ENCODE measurements around the gene RNF207. TPM values are rescaled to one million over a fixed set of nuclear protein-coding genes. Genes with fewer than 3 reads are reported as not detected.

RNF207 gene
- total RNA-seq, 1 experiment from 2014 or later: 4.9 TPM

DNA sequence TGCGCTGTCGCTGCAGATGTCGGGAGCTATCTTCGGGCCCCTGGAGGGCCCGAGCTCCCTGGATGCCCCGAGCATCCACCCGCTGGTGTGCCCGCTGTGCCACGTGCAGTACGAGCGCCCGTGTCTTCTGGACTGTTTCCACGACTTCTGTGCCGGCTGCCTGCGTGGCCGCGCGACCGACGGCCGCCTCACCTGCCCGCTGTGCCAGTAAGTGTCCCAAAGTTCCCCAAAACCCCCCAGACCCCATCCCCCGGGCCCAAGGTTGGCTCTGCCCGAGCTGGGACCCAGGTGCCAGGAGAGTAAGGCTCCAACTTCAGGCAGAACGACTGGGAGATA lies 569 bp downstream of the RNF207 start:
- no peaks in the 10 kb centered on the region for H4K20me1 ChIP-seq (ENCODE audit: control insufficient read depth, insufficient read depth, insufficient read length)
- H2BK12ac ChIP-seq (ENCODE audit: insufficient read length, low read depth, low read length): no peak overlapping the region
- no peak overlapping the region for H3K27ac ChIP-seq (ENCODE audit: insufficient read length, low read depth, low read length)
- no peak for DNase-seq
- no peaks in the 10 kb centered on the region for H3K9me3 Mint-ChIP-seq
- H2BK15ac ChIP-seq (ENCODE audit: low read depth, low read length): no peak overlapping the region
- no peak overlapping the region; a peak in 1 of 5 replicates for H3K4me3 Mint-ChIP-seq
- no peaks in the 10 kb centered on the region for H3K9me3 ChIP-seq (ENCODE audit: control insufficient read depth, low read depth, low read length)
- H4K91ac ChIP-seq (ENCODE audit: insufficient read length, low read depth, low read length): no peak overlapping the region
- no peaks in the 10 kb centered on the region for H3K36me3 Mint-ChIP-seq (ENCODE audit: insufficient read depth in 1 of 3, low read depth in 3 of 3)
- peaks cover 43% of the 10 kb centered on the region for H3K27me3 Mint-ChIP-seq (ENCODE audit: low read depth)
- peak overlapping the region; percentile 51 for H3K4me2 ChIP-seq (ENCODE audit: insufficient read depth, insufficient read length, low read length)
- H4K5ac ChIP-seq (ENCODE audit: insufficient read length, low read depth, low read length): no peak overlapping the region
- no peak overlapping the region for H3K27ac Mint-ChIP-seq
- H3K27me3 ChIP-seq (ENCODE audit: insufficient read depth, low read length): no peaks in the 10 kb centered on the region; the same call in 1 of the 2 replicates
- no peak overlapping the region for H3T11ph ChIP-seq (ENCODE audit: low read length)
- H3K23me2 ChIP-seq (ENCODE audit: insufficient read length, low read depth, low read length, poor library complexity, severe bottlenecking): peaks cover 19% of the 10 kb centered on the region
- H3K79me1 ChIP-seq (ENCODE audit: insufficient read depth, low read depth, low read length, poor library complexity, severe bottlenecking): no peaks in the 10 kb centered on the region
- no peak overlapping the region for H3K23ac ChIP-seq (ENCODE audit: insufficient read length, low read depth, low read length)
- no peaks in the 10 kb centered on the region for H3K4me1 ChIP-seq (ENCODE audit: insufficient read depth, low read length)
- no peak overlapping the region for H2BK5ac ChIP-seq (ENCODE audit: insufficient read length, low read length)
- H3K56ac ChIP-seq (ENCODE audit: insufficient read length, low read depth, low read length): no peak overlapping the region
- H3K4ac ChIP-seq (ENCODE audit: low read depth, low read length): no peak overlapping the region
- no peak overlapping the region for H3K18ac ChIP-seq (ENCODE audit: insufficient read length, low read depth, low read length)
- H3K9ac ChIP-seq (ENCODE audit: extremely low read depth, insufficient read length, low read length): no peak overlapping the region
- H3K4me1 Mint-ChIP-seq: peaks cover 7 to 25% of the 10 kb centered on the region in 2 experiments
- no peak overlapping the region for H2BK120ac ChIP-seq (ENCODE audit: low read depth, low read length, poor library complexity, severe bottlenecking)
- no CpG with 5 or more reads among the region's 25 CpGs for WGBS (ENCODE audit: extremely low coverage, insufficient read length, low lambda C conversion rate)
- H2AK5ac ChIP-seq (ENCODE audit: insufficient read length, low read length): no peak overlapping the region
- no peak overlapping the region for H2BK20ac ChIP-seq (ENCODE audit: low read depth, low read length, poor library complexity, severe bottlenecking)
- TF ChIP-seq, protein P1, sequence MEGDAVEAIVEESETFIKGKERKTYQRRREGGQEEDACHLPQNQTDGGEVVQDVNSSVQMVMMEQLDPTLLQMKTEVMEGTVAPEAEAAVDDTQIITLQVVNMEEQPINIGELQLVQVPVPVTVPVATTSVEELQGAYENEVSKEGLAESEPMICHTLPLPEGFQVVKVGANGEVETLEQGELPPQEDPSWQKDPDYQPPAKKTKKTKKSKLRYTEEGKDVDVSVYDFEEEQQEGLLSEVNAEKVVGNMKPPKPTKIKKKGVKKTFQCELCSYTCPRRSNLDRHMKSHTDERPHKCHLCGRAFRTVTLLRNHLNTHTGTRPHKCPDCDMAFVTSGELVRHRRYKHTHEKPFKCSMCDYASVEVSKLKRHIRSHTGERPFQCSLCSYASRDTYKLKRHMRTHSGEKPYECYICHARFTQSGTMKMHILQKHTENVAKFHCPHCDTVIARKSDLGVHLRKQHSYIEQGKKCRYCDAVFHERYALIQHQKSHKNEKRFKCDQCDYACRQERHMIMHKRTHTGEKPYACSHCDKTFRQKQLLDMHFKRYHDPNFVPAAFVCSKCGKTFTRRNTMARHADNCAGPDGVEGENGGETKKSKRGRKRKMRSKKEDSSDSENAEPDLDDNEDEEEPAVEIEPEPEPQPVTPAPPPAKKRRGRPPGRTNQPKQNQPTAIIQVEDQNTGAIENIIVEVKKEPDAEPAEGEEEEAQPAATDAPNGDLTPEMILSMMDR (conservative IDR thresholded peaks at IDR 0.05): no peak
- H4K8ac ChIP-seq (replicated peaks; ENCODE audit: insufficient read length, low read depth, low read length): no peak overlapping the region
- H2AFZ ChIP-seq (ENCODE audit: low read length): no peak overlapping the region
- H3K79me2 ChIP-seq (ENCODE audit: insufficient read depth, low read length): no peaks in the 10 kb centered on the region
- no peak overlapping the region for H3K14ac ChIP-seq (ENCODE audit: insufficient read depth, low read length)
